GM12873 (cell line): ENCODE measurements around the gene CPM.

Experiments used
- TF ChIP-seq, protein P1 (sequence below): IDR thresholded peaks from 2 replicates; pipeline ENCODE4 v1.5.1; 2012; ENCODE audit warnings: low read depth, mild to moderate bottlenecking, moderate library complexity, low read length, control low read depth; ENCODE audit not compliant: insufficient read depth; ENCODE audit errors: missing control alignments

The CPM gene

DNA sequence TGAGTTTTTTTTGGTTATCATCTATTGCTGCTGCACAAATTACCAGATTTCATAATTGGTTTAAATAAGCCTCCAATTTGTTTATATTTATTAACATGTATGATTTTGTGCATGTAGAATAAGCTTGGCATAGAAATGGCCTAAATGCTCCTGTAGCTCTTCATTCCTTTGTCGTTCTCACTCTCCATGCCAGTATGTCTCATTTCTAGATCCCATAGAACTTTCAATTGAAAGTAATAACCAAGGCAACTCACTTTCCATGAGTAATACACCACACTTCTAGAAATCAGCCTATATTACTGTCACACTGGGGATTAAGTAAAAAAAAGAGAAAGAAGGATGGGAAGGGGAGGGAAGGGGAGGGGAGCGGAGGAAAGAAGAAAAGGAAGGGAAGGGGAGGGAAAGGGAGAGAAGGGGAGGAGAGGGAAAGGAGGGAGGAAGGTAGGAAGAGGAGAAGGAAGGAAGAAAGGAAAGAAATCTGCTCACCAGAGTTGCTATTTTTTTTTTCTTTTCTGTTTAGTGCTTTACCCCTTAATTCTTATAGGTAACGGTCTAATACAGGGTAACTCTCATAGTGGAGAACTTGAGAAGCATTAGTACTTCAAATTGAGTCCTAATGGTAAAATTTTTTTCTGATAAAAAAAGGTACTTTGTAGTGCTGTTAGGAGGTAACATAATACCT is 79.4 kb downstream of the CPM start:
- TF ChIP-seq, protein P1, sequence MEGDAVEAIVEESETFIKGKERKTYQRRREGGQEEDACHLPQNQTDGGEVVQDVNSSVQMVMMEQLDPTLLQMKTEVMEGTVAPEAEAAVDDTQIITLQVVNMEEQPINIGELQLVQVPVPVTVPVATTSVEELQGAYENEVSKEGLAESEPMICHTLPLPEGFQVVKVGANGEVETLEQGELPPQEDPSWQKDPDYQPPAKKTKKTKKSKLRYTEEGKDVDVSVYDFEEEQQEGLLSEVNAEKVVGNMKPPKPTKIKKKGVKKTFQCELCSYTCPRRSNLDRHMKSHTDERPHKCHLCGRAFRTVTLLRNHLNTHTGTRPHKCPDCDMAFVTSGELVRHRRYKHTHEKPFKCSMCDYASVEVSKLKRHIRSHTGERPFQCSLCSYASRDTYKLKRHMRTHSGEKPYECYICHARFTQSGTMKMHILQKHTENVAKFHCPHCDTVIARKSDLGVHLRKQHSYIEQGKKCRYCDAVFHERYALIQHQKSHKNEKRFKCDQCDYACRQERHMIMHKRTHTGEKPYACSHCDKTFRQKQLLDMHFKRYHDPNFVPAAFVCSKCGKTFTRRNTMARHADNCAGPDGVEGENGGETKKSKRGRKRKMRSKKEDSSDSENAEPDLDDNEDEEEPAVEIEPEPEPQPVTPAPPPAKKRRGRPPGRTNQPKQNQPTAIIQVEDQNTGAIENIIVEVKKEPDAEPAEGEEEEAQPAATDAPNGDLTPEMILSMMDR, result no peak

DNA sequence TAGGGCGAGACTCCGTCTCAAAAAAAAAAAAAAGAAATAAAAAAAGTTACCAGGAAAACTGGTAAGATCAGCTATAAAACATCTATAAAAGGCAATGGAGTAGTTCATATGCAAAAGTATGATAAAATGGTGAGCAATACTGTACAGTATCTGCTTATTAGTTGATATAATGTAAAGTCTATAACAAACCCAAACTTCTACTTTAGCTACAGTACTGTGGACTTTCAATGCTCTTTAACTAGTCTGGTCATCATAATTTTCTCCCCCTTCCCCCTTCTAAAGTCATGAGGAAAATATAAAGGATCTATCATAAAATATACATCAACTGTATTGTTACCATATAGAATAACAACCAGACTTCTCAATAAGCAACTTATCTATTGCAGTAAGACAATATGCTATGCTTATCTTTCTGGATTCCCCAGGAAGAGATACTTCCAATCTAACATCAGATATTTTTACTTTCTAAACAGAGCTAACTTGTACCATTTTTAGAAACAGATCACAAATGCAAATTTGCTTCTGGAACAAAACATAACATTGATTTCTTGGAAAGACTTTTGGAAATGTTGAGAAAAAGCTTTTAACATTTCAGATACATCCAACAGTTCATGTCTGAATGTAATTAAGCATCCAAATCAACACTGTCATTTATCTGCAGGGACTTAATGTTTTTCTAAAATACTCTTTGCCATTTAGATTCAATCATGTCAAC is 81.2 kb downstream of the CPM start:
- TF ChIP-seq, protein P1, result no peak

DNA sequence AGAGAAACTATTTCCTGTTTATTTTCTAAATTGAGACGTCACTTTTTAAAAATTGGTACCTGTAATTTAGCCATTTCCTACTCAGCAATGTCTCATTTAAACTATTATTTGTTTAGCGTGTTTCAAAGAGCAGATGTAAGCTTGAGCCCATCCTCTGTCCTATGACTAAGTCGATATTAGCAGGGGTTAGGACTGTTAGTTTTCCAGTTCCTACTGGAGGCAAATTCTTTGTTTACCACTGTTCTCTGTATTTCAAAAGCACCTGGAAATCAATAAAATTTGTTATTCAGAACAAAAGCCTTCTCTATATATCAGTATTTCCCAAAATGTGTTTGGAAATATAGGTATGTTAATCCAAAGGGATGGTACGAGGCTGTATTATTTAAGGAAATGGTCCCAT is 82.6 kb downstream of the CPM start:
- TF ChIP-seq, protein P1, result no peak

DNA sequence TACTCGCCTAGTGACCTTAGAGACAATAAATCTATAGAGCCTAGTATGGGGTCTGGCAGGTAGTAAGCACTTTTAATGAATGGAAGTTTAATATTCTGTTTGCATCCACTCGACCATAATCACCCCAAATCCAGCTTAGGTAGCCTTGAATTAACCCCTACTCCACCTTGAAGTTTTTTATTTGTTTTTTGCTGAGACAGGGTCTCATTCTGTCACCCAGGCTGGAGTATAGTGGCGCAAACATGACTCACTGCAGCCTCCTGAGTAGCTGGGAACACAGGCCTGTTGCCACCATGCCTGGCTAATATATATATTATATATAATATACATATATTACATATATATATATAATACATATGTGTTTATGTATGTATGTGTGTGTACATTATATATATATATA is 86.2 kb downstream of the CPM start:
- TF ChIP-seq, protein P1, result no peak

- TF ChIP-seq, protein P1, result no peak
These were observed 87.9 kb downstream of the CPM start for GRCh38 chr12:68844788-68845695.

DNA sequence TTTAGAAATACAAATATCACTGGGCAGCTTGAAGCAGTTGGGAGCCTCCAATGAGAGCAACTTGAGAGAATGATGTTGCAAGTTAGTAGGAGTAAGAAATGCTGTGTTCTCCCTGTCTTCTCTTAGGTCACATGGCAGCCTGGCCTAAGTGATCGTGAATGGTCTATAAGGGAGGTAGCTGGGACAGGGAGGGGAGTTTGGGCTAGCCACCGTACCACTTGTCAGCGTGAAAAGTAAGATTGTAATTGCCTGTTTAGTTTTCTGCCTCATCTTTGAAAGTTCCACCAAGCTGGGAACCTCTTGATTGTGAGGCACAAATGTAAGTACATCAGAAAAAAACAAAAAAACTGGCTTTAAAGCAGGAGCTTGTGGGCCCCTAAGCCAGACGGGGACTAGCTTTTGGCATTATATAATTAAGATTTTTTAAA is 88.6 kb downstream of the CPM start:
- TF ChIP-seq, protein P1, result no peak

GRCh38 chr12:68842784-68843567 is 90.0 kb downstream of the CPM start:
- TF ChIP-seq, protein P1, result no peak
